PC-9 (cell line): Measurements from ENCODE around the gene SPATA1. TPM values are rescaled to one million over a fixed set of nuclear protein-coding genes. Genes with fewer than 3 reads are reported as not detected.

Experiments
- BruUV-seq: library from RNA; stranded (reverse); fragments of 400-500 nt; replicated peaks from 2 replicates; lab custom pipeline; 2021; lab: Mats Ljungman, UMichigan
- CTCF ChIA-PET: fragments of 300-600 bp; sonication (Branson Sonifier 250); formaldehyde crosslinking; loops from one replicate; lab custom pipeline; 2022; ENCODE audit warnings: antibody characterized with exemption; lab: Charles Lee
- POLR2A ChIA-PET: fragments of 300-600 bp; sonication (Branson Sonifier 250); formaldehyde crosslinking; loops from one replicate; lab custom pipeline; 2022; ENCODE audit warnings: antibody characterized with exemption; ENCODE audit not compliant: unreplicated experiment; lab: Charles Lee
- DNase-seq, 2 experiments: peaks; one replicate each; pipeline versions ENCODE4 v3.0.0 to v3.0.0-alpha.2; 2015 to 2022; ENCODE audit warnings: mixed read lengths in 1 of 2
- H2AFZ ChIP-seq: fragments of 200-600 bp; sonication (generic); 2 replicates; pipeline ENCODE4 v1.8.1; 2017; ENCODE audit warnings: antibody characterized with exemption
- H3F3A ChIP-seq: fragments of 200-600 bp; sonication (generic); 2 replicates; pipeline ENCODE4 v1.8.1; 2017; ENCODE audit warnings: antibody characterized with exemption, mild to moderate bottlenecking, low read depth; ENCODE audit not compliant: insufficient read depth
- H3K27ac ChIP-seq: fragments of 200-600 bp; sonication (generic); 2 replicates; pipeline ENCODE4 v1.6.1; 2016; ENCODE audit warnings: mixed run types
- H3K27me3 ChIP-seq: fragments of 200-600 bp; sonication (generic); 2 replicates; pipeline ENCODE4 v1.6.1; 2016; ENCODE audit warnings: low read depth, mixed run types; ENCODE audit not compliant: insufficient read depth
- H3K36me3 ChIP-seq: fragments of 200-600 bp; sonication (generic); 2 replicates; pipeline ENCODE4 v1.6.1; 2016; ENCODE audit warnings: low read depth, mixed run types
- H3K4me1 ChIP-seq: fragments of 200-600 bp; sonication (generic); replicated peaks from 2 replicates; pipeline ENCODE4 v1.6.1; 2016; ENCODE audit warnings: mixed run types; ENCODE audit not compliant: insufficient read depth
- H3K4me2 ChIP-seq: fragments of 200-600 bp; sonication (generic); 2 replicates; pipeline ENCODE4 v1.6.1; 2017; ENCODE audit warnings: mixed run types
- H3K4me3 ChIP-seq: fragments of 200-600 bp; sonication (generic); 2 replicates; pipeline ENCODE4 v1.6.1; 2016; ENCODE audit warnings: mixed run types
- H3K79me2 ChIP-seq: fragments of 200-600 bp; sonication (generic); 2 replicates; pipeline ENCODE4 v1.6.1; 2017; ENCODE audit warnings: low read depth, mixed run types
- H3K9me2 ChIP-seq: fragments of 200-600 bp; sonication (generic); 2 replicates; pipeline ENCODE4 v1.8.1; 2017; ENCODE audit warnings: mild to moderate bottlenecking; ENCODE audit not compliant: insufficient read depth
- H3K9me3 ChIP-seq: fragments of 200-600 bp; sonication (generic); 2 replicates; pipeline ENCODE4 v1.8.1; 2016; ENCODE audit warnings: low read depth; ENCODE audit not compliant: insufficient read depth
- H4K20me1 ChIP-seq: fragments of 200-600 bp; sonication (generic); 2 replicates; pipeline ENCODE4 v1.8.1; 2017; ENCODE audit not compliant: insufficient read depth
- CTCF ChIP-seq: fragments of 200-600 bp; sonication (generic); conservative IDR thresholded peaks from 2 replicates; pipeline ENCODE4 v1.6.1; 2017; ENCODE audit warnings: mixed run types, antibody characterized with exemption, mild to moderate bottlenecking, moderate library complexity
- EZH2 ChIP-seq: fragments of 200-600 bp; sonication (generic); IDR thresholded peaks from 2 replicates; pipeline ENCODE4 v1.8.0; 2017; ENCODE audit warnings: antibody characterized with exemption, low read depth
- intact Hi-C: fragments of 100-400 bp; cut with micrococcal nuclease; formaldehyde crosslinking; loops from one replicate; pipeline ENCODE4 v1.10.0; 2022; ENCODE audit not compliant: unreplicated experiment
- total RNA-seq: library from RNA; stranded (reverse); gene quantifications from 2 replicates; pipeline ENCODE4 v1.2.3, GENCODE V29; 2021

Gene SPATA1
- total RNA-seq, 1 experiment from 2014 or later = 1.9 TPM

- intact Hi-C loops = no loop called here
- DNase-seq = no peak
- H3K4me3 ChIP-seq = no peak overlapping the region
- ChIA-PET POLR2A (no interaction called here), CTCF (no interaction called here)
- H4K20me1 ChIP-seq = peaks cover 36% of the 10 kb centered on the region
- no peak overlapping the region for H3K4me2 ChIP-seq
- H3K4me1 ChIP-seq = no peaks in the 10 kb centered on the region
- peaks cover 30% of the 10 kb centered on the region for H3K79me2 ChIP-seq
- H3K36me3 ChIP-seq = peaks cover 70% of the 10 kb centered on the region
- H3K27me3 ChIP-seq = no peaks in the 10 kb centered on the region
- no peak overlapping the region for H3K27ac ChIP-seq
- no peaks in the 10 kb centered on the region for H3K9me2 ChIP-seq
- H3F3A ChIP-seq = peaks cover 55% of the 10 kb centered on the region
- no peak overlapping the region for H2AFZ ChIP-seq
- BruUV-seq = no TSS peak
- TF ChIP-seq EZH2 (no peak), CTCF (no peak)
- no peaks in the 10 kb centered on the region for H3K9me3 ChIP-seq
Measured at GRCh38 chr1:84496498-84496897, 9.7 kb upstream of the SPATA1 start.

GRCh38 chr1:84497631-84498275 is 8.4 kb upstream of the SPATA1 start:
- POLR2A ChIA-PET = no interaction called here
- H4K20me1 ChIP-seq = peaks cover 43% of the 10 kb centered on the region
- H3K9me3 ChIP-seq = no peaks in the 10 kb centered on the region
- H3K36me3 ChIP-seq = peaks cover 61% of the 10 kb centered on the region
- peaks cover 3% of the 10 kb centered on the region; the same call in 1 of the 2 replicates for H3K4me1 ChIP-seq
- no peak for TF ChIP-seq EZH2
- TF ChIP-seq CTCF = no peak
- no peak overlapping the region for H2AFZ ChIP-seq
- CTCF ChIA-PET = no interaction called here
- H3K27me3 ChIP-seq = no peaks in the 10 kb centered on the region
- H3K4me2 ChIP-seq = no peak overlapping the region
- peaks cover 55% of the 10 kb centered on the region for H3F3A ChIP-seq
- no peak overlapping the region for H3K4me3 ChIP-seq
- peaks cover 42% of the 10 kb centered on the region for H3K79me2 ChIP-seq
- intact Hi-C loops = no loop called here
- no peaks in the 10 kb centered on the region for H3K9me2 ChIP-seq
- DNase-seq = no peak
- H3K27ac ChIP-seq = no peak overlapping the region; the same call in 1 of the 2 replicates
- no TSS peak for BruUV-seq

- Histone ChIP-seq H3K27me3 (no peaks in the 10 kb centered on the region), H3K36me3 (peaks cover 36% of the 10 kb centered on the region), H2AFZ (no peak overlapping the region), H3K79me2 (peaks cover 78% of the 10 kb centered on the region), H3K9me3 (no peaks in the 10 kb centered on the region), H3K27ac (no peak overlapping the region), H3F3A (peaks cover 40% of the 10 kb centered on the region), H4K20me1 (peaks cover 55% of the 10 kb centered on the region), H3K4me2 (peak overlapping the region; percentile 83; the same call in 1 of the 2 replicates), H3K4me3 (0 out of 2 replicates have a peak overlapping the region, but pooled peaks have one; percentile 81), H3K9me2 (no peaks in the 10 kb centered on the region), H3K4me1 (peaks cover 28% of the 10 kb centered on the region)
- ChIA-PET CTCF (interaction anchor here (0.7 kb wide), 1 partner anchor 118 kb away, joined by 3 read pairs; no protein-coding TSS in a partner anchor), POLR2A (no interaction called here)
- intact Hi-C loops = no loop called here
- no TSS peak for BruUV-seq
- DNase-seq = no peak
- TF ChIP-seq EZH2 (no peak), CTCF (no peak)
Measured at GRCh38 chr1:84502927-84503326, 3.3 kb upstream of the SPATA1 start.
